B cell (primary cell): ENCODE measurements around the gene BNC2. TPM values are rescaled to one million over a fixed set of nuclear protein-coding genes. Genes with fewer than 3 reads are reported as not detected.

Source experiments
- ATAC-seq: fragments of 200-7000 bp; cut with Tn5 transposase; one replicate; pipeline ENCODE4 v1.10.0; 2021; ENCODE audit warnings: low read depth, mild to moderate bottlenecking, moderate number of reproducible peaks, moderate library complexity
- CTCF ChIA-PET: fragments of 350-600 bp; sonication (Branson Sonifier 250); formaldehyde crosslinking; loops from one replicate; lab custom pipeline; 2021; ENCODE audit warnings: antibody characterized with exemption, inconsistent platforms; lab: Charles Lee
- POLR2A ChIA-PET: fragments of 350-600 bp; sonication (Branson Sonifier 250); formaldehyde crosslinking; loops from one replicate; lab custom pipeline; 2021; ENCODE audit warnings: antibody characterized with exemption; lab: Charles Lee
- DNase-seq: peaks from one replicate; pipeline ENCODE4 v3.0.0; 2013
- H2AFZ ChIP-seq: 2 replicates; pipeline ENCODE4 v1.6.1; 2012; ENCODE audit warnings: mild to moderate bottlenecking, low read depth, low read length; ENCODE audit not compliant: insufficient read depth, poor library complexity, severe bottlenecking
- H3K27ac ChIP-seq, 2 donors: 1 replicate in 1 of 2; 2 replicates in 1 of 2; pipeline ENCODE4 v1.5.1; 2012 to 2013; ENCODE audit warnings: low read length in 2 of 2, mild to moderate bottlenecking in 2 of 2, moderate library complexity in 1 of 2
- H3K27me3 ChIP-seq, 4 experiments: fragments of 200-600 bp in 1 of 4; sonication (generic) in 1 of 4; replicated peaks in 1 of 4; 1 replicate in 2 of 4; 2 replicates in 2 of 4; pipeline versions ENCODE4 v1.6.1 to v1.7.0; 2013 to 2016; ENCODE audit warnings: low read length in 3 of 4, mild to moderate bottlenecking in 2 of 4, mixed read lengths in 1 of 4, moderate library complexity in 1 of 4; ENCODE audit not compliant: insufficient read depth in 4 of 4, control insufficient read depth in 3 of 4; ENCODE audit errors: control extremely low read depth in 1 of 4
- H3K36me3 ChIP-seq, 2 experiments: replicated peaks in 1 of 2; 1 replicate in 1 of 2; 2 replicates in 1 of 2; pipeline versions ENCODE4 v1.6.1 to v1.7.1; 2013; ENCODE audit warnings: low read length in 1 of 2; ENCODE audit not compliant: insufficient read depth in 2 of 2, control insufficient read depth in 1 of 2; ENCODE audit errors: control extremely low read depth in 1 of 2, extremely low read depth in 1 of 2
- H3K4me1 ChIP-seq, 2 donors: fragments of 200-600 bp in 1 of 2; sonication (generic) in 1 of 2; 1 replicate in 1 of 2; 2 replicates in 1 of 2; pipeline versions ENCODE4 v1.5.1 to v1.6.1; 2013 to 2017; ENCODE audit warnings: low read length in 2 of 2; ENCODE audit not compliant: control insufficient read depth in 2 of 2, insufficient read depth in 2 of 2
- H3K4me2 ChIP-seq: replicated peaks from 2 replicates; pipeline ENCODE3; 2012; ENCODE audit warnings: mild to moderate bottlenecking, low read depth, low read length; ENCODE audit not compliant: poor library complexity, severe bottlenecking
- H3K4me3 ChIP-seq, 5 experiments: fragments of 200-600 bp in 1 of 5; sonication (generic) in 1 of 5; 1 replicate in 3 of 5; 2 replicates in 2 of 5; pipeline versions ENCODE4 v1.5.1 to v1.7.0; 2011 to 2016; ENCODE audit warnings: low read length in 4 of 5, mild to moderate bottlenecking in 4 of 5, low read depth in 2 of 5, control low read depth in 1 of 5, moderate library complexity in 1 of 5; ENCODE audit not compliant: insufficient read depth in 1 of 5; ENCODE audit errors: control extremely low read depth in 1 of 5, extremely low read depth in 1 of 5
- H3K79me2 ChIP-seq: fragments of 200-600 bp; sonication (generic); one replicate; pipeline ENCODE4 v1.6.0; 2016; ENCODE audit warnings: low read length; ENCODE audit not compliant: control insufficient read depth, insufficient read depth
- H3K9ac ChIP-seq: fragments of 200-600 bp; sonication (generic); 2 replicates; pipeline ENCODE4 v1.6.1; 2017; ENCODE audit warnings: mild to moderate bottlenecking, low read length, moderate library complexity
- H3K9me3 ChIP-seq, 3 donors: one replicate each; pipeline versions ENCODE4 v1.6.1 to v1.7.1; 2013; ENCODE audit warnings: low read length in 2 of 3; ENCODE audit not compliant: control insufficient read depth in 2 of 3, insufficient read depth in 1 of 3; ENCODE audit errors: control extremely low read depth in 1 of 3
- H4K20me1 ChIP-seq: 2 replicates; pipeline ENCODE4 v1.6.0; 2012; ENCODE audit warnings: mild to moderate bottlenecking, low read length; ENCODE audit not compliant: insufficient read depth, control insufficient read depth, poor library complexity, severe bottlenecking
- H3K27ac Mint-ChIP-seq: one replicate; pipeline ENCODE4 v1.8.0; 2021; ENCODE audit warnings: mixed read lengths
- H3K27me3 Mint-ChIP-seq: one replicate; pipeline ENCODE4 v1.8.0; 2021; ENCODE audit warnings: mixed read lengths
- H3K4me1 Mint-ChIP-seq: one replicate; pipeline ENCODE4 v1.8.0; 2021; ENCODE audit warnings: mixed read lengths
- H3K4me3 Mint-ChIP-seq: one replicate; pipeline ENCODE4 v1.8.0; 2021; ENCODE audit warnings: mixed read lengths
- H3K9me3 Mint-ChIP-seq: one replicate; pipeline ENCODE4 v1.8.0; 2022; ENCODE audit warnings: mixed read lengths; ENCODE audit not compliant: insufficient read depth
- CTCF ChIP-seq: fragments of 200-600 bp; IDR thresholded peaks from one replicate; pipeline ENCODE4 v1.8.0; 2022; ENCODE audit warnings: antibody characterized with exemption, mild to moderate bottlenecking
- EZH2 ChIP-seq: IDR thresholded peaks from 2 replicates; pipeline ENCODE4 v1.6.1; 2012; ENCODE audit warnings: borderline replicate concordance, low read depth, mild to moderate bottlenecking, moderate library complexity, low read length; ENCODE audit not compliant: insufficient read depth, poor library complexity, severe bottlenecking
- WGBS: methylation state at CpG from one replicate; pipeline ENCODE4 v1.1.5; 2013; ENCODE audit warnings: missing lambda C conversion rate; ENCODE audit not compliant: insufficient coverage; 5-methylcytosine and 5-hydroxymethylcytosine counted together
- intact Hi-C: fragments of 100-400 bp; cut with micrococcal nuclease; formaldehyde crosslinking; loops from one replicate; pipeline ENCODE4 v1.10.0; 2022
- polyA plus RNA-seq: library from polyadenylated mRNA; depleted of rRNA; stranded (reverse); fragments of >200 nt; gene quantifications from 2 replicates; pipeline ENCODE4 v1.2.3, GENCODE V29; 2012
- total RNA-seq, 2 donors: library from RNA; stranded (reverse); fragments of 120-200 nt in 1 of 2; gene quantifications; 1 replicate in 1 of 2; 2 replicates in 1 of 2; pipeline versions ENCODE4 v1.2.3 to v1.2.4, GENCODE V29; 2013 to 2022

BNC2 gene
- total and polyA plus RNA-seq, 2 donors (not counting 1 experiment from before 2014, with no cell fraction given): 0.01 TPM; not detected in 1

- Histone ChIP-seq H3K9me3 (peaks cover 0 to 4% (median 0%) of the 10 kb centered on the region in 3 donors), H3K27me3 (no peaks in the 10 kb centered on the region), H2AFZ (no peak overlapping the region), H3K27ac (no peak overlapping the region), H3K4me1 (no peaks in the 10 kb centered on the region), H4K20me1 (no peaks in the 10 kb centered on the region), H3K79me2 (no peaks in the 10 kb centered on the region), H3K36me3 (no peaks in the 10 kb centered on the region), H3K9ac (no peak overlapping the region), H3K4me3 (no peak overlapping the region), H3K4me2 (no peak overlapping the region)
- Mint-ChIP-seq H3K27ac (no peak overlapping the region), H3K4me3 (no peak overlapping the region), H3K9me3 (no peaks in the 10 kb centered on the region), H3K4me1 (no peaks in the 10 kb centered on the region), H3K27me3 (no peaks in the 10 kb centered on the region)
- intact Hi-C loops: no loop called here
- TF ChIP-seq CTCF (no peak), EZH2 (no peak)
- WGBS: 47% methylated on average over 2 of the region's 2 CpGs
- ATAC-seq (no peak), DNase-seq (no peak)
- ChIA-PET POLR2A (no interaction called here), CTCF (no interaction called here)
Observed at GRCh38 chr9:16656432-16657169, 213.9 kb downstream of the BNC2 start.

GRCh38 chr9:16654596-16655126 lies 215.8 kb downstream of the BNC2 start:
- no peaks in the 10 kb centered on the region for H3K9me3 Mint-ChIP-seq
- H3K27ac Mint-ChIP-seq: no peak overlapping the region
- no peaks in the 10 kb centered on the region for H3K4me1 Mint-ChIP-seq
- ATAC-seq (no peak), DNase-seq (no peak)
- Histone ChIP-seq H4K20me1 (no peaks in the 10 kb centered on the region), H3K9me3 (peaks cover 0 to 4% (median 0%) of the 10 kb centered on the region in 3 donors), H3K27me3 (no peaks in the 10 kb centered on the region), H2AFZ (no peak overlapping the region), H3K4me3 (no peak overlapping the region), H3K79me2 (no peaks in the 10 kb centered on the region), H3K27ac (no peak overlapping the region), H3K4me2 (no peak overlapping the region), H3K36me3 (no peaks in the 10 kb centered on the region), H3K9ac (no peak overlapping the region), H3K4me1 (no peaks in the 10 kb centered on the region)
- no CpG with 5 or more reads among the region's 3 CpGs for WGBS
- CTCF ChIA-PET: no interaction called here
- POLR2A ChIA-PET: no interaction called here
- no peak for TF ChIP-seq EZH2
- no peak for TF ChIP-seq CTCF
- no peak overlapping the region for H3K4me3 Mint-ChIP-seq
- H3K27me3 Mint-ChIP-seq: no peaks in the 10 kb centered on the region
- intact Hi-C loops: no loop called here
